ENCODE results near the gene DAZAP1.

The DAZAP1 gene

GRCh38 chr19:1379126-1379905 is 28.1 kb upstream of the DAZAP1 start:
- H3K4me3 ChIP-seq (ENCODE audit: low read length, poor library complexity, severe bottlenecking): no peak overlapping the region
- H3K4me1 ChIP-seq (ENCODE audit: insufficient read depth, low read length, poor library complexity, severe bottlenecking): no peaks in the 10 kb centered on the region
- no peak overlapping the region for H2AFZ ChIP-seq (ENCODE audit: low read length)
- no peak overlapping the region for H3K4me2 ChIP-seq (ENCODE audit: low read depth, low read length, poor library complexity, severe bottlenecking)
- no peak overlapping the region for H3K9ac ChIP-seq (ENCODE audit: low read depth, low read length, poor library complexity, severe bottlenecking)
- H3K79me2 ChIP-seq (ENCODE audit: insufficient read depth, low read length): peaks cover 4% of the 10 kb centered on the region
- H3K36me3 ChIP-seq (ENCODE audit: insufficient read depth, low read length): no peaks in the 10 kb centered on the region
- H4K20me1 ChIP-seq (ENCODE audit: insufficient read depth, low read length, poor library complexity, severe bottlenecking): peaks cover 3% of the 10 kb centered on the region
- TF ChIP-seq CTCF (conservative IDR thresholded peaks at IDR 0.05; ENCODE audit: low read length) (no peak), EZH2phosphoT487 (IDR thresholded peaks at IDR 0.05; ENCODE audit: borderline replicate concordance) (no peak)
- no peaks in the 10 kb centered on the region for H3K9me2 ChIP-seq (replicated peaks; ENCODE audit: low read depth, low read length)
- H3K9me3 ChIP-seq (ENCODE audit: insufficient read depth, low read depth, low read length): no peaks in the 10 kb centered on the region
- no peaks in the 10 kb centered on the region for H3K27me3 ChIP-seq (ENCODE audit: insufficient read depth, low read length, poor library complexity, severe bottlenecking)
- no peaks in the 10 kb centered on the region for H3F3A ChIP-seq (ENCODE audit: low read depth)

GRCh38 chr19:1379961-1380489 is 27.4 kb upstream of the DAZAP1 start:
- Histone ChIP-seq H4K20me1 (ENCODE audit: insufficient read depth, low read length, poor library complexity, severe bottlenecking) (peaks cover 4% of the 10 kb centered on the region), H3K9me3 (ENCODE audit: insufficient read depth, low read depth, low read length) (no peaks in the 10 kb centered on the region), H3K4me2 (ENCODE audit: low read depth, low read length, poor library complexity, severe bottlenecking) (no peak overlapping the region), H3K4me1 (ENCODE audit: insufficient read depth, low read length, poor library complexity, severe bottlenecking) (peaks cover 5% of the 10 kb centered on the region), H2AFZ (ENCODE audit: low read length) (no peak overlapping the region), H3K27me3 (ENCODE audit: insufficient read depth, low read length, poor library complexity, severe bottlenecking) (no peaks in the 10 kb centered on the region), H3F3A (ENCODE audit: low read depth) (no peaks in the 10 kb centered on the region), H3K9ac (ENCODE audit: low read depth, low read length, poor library complexity, severe bottlenecking) (no peak overlapping the region), H3K36me3 (ENCODE audit: insufficient read depth, low read length) (no peaks in the 10 kb centered on the region), H3K9me2 (replicated peaks; ENCODE audit: low read depth, low read length) (no peaks in the 10 kb centered on the region), H3K79me2 (ENCODE audit: insufficient read depth, low read length) (peaks cover 11% of the 10 kb centered on the region), H3K4me3 (ENCODE audit: low read length, poor library complexity, severe bottlenecking) (no peak overlapping the region)
- TF ChIP-seq EZH2phosphoT487 (IDR thresholded peaks at IDR 0.05; ENCODE audit: borderline replicate concordance) (no peak), CTCF (conservative IDR thresholded peaks at IDR 0.05; ENCODE audit: low read length) (no peak)

GRCh38 chr19:1382250-1382649 is 25.1 kb upstream of the DAZAP1 start:
- no peak overlapping the region for H3K9ac ChIP-seq (ENCODE audit: low read depth, low read length, poor library complexity, severe bottlenecking)
- H3K4me1 ChIP-seq (ENCODE audit: insufficient read depth, low read length, poor library complexity, severe bottlenecking): peaks cover 5% of the 10 kb centered on the region
- TF ChIP-seq EZH2phosphoT487 (IDR thresholded peaks at IDR 0.05; ENCODE audit: borderline replicate concordance) (no peak), CTCF (conservative IDR thresholded peaks at IDR 0.05; ENCODE audit: low read length) (no peak)
- no peaks in the 10 kb centered on the region for H3K9me3 ChIP-seq (ENCODE audit: insufficient read depth, low read depth, low read length)
- no peaks in the 10 kb centered on the region for H3K27me3 ChIP-seq (ENCODE audit: insufficient read depth, low read length, poor library complexity, severe bottlenecking)
- no peaks in the 10 kb centered on the region for H3K9me2 ChIP-seq (replicated peaks; ENCODE audit: low read depth, low read length)
- no peak overlapping the region for H3K4me3 ChIP-seq (ENCODE audit: low read length, poor library complexity, severe bottlenecking)
- H2AFZ ChIP-seq (ENCODE audit: low read length): no peak overlapping the region
- peaks cover 24% of the 10 kb centered on the region for H3K79me2 ChIP-seq (ENCODE audit: insufficient read depth, low read length)
- H3K36me3 ChIP-seq (ENCODE audit: insufficient read depth, low read length): no peaks in the 10 kb centered on the region
- H4K20me1 ChIP-seq (ENCODE audit: insufficient read depth, low read length, poor library complexity, severe bottlenecking): peaks cover 4% of the 10 kb centered on the region
- no peaks in the 10 kb centered on the region for H3F3A ChIP-seq (ENCODE audit: low read depth)
- H3K4me2 ChIP-seq (ENCODE audit: low read depth, low read length, poor library complexity, severe bottlenecking): no peak overlapping the region

Measured in Loucy (cell line).